ENCODE data around the gene KPTN.

The KPTN gene

GRCh38 chr19:47511128-47511517, 27.1 kb upstream of the KPTN start:
- Histone ChIP-seq H3K9ac (ENCODE audit: low read length) (no peak overlapping the region), H4K20me1 (ENCODE audit: insufficient read depth, low read length) (peaks cover 17% of the 10 kb centered on the region; the same call in 1 of the 2 replicates), H3K27me3 (replicated peaks; ENCODE audit: insufficient read depth, low read length) (no peaks in the 10 kb centered on the region), H3K4me2 (ENCODE audit: low read depth, low read length) (no peak overlapping the region), H3K4me1 (ENCODE audit: low read length) (peaks cover 7% of the 10 kb centered on the region; the same call in 1 of the 2 replicates), H3K4me3 (ENCODE audit: low read length) (no peak overlapping the region), H3K9me2 (replicated peaks; ENCODE audit: insufficient read depth, low read length) (no peaks in the 10 kb centered on the region), H3K9me3 (replicated peaks; ENCODE audit: insufficient read depth, low read length) (no peaks in the 10 kb centered on the region), H3K79me2 (ENCODE audit: low read length) (peaks cover 85% of the 10 kb centered on the region), H3K27ac (ENCODE audit: low read length) (no peak overlapping the region), H3F3A (ENCODE audit: insufficient read depth, low read length) (0 out of 2 replicates have a peak, but pooled peaks cover 4% of the 10 kb centered on the region), H3K36me3 (replicated peaks; ENCODE audit: insufficient read depth, low read length) (no peaks in the 10 kb centered on the region), H2AFZ (ENCODE audit: low read length) (no peak overlapping the region)
- TF ChIP-seq, protein P1, sequence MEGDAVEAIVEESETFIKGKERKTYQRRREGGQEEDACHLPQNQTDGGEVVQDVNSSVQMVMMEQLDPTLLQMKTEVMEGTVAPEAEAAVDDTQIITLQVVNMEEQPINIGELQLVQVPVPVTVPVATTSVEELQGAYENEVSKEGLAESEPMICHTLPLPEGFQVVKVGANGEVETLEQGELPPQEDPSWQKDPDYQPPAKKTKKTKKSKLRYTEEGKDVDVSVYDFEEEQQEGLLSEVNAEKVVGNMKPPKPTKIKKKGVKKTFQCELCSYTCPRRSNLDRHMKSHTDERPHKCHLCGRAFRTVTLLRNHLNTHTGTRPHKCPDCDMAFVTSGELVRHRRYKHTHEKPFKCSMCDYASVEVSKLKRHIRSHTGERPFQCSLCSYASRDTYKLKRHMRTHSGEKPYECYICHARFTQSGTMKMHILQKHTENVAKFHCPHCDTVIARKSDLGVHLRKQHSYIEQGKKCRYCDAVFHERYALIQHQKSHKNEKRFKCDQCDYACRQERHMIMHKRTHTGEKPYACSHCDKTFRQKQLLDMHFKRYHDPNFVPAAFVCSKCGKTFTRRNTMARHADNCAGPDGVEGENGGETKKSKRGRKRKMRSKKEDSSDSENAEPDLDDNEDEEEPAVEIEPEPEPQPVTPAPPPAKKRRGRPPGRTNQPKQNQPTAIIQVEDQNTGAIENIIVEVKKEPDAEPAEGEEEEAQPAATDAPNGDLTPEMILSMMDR (IDR thresholded peaks at IDR 0.05; ENCODE audit: low read length) = no peak
- TF ChIP-seq EZH2 (optimal IDR thresholded peaks at IDR 0.05; ENCODE audit: low read depth, low read length) (no peak), EZH2phosphoT487 (IDR thresholded peaks at IDR 0.05; ENCODE audit: low read length) (no peak)
- DNase-seq = no peak

GRCh38 chr19:47510516-47511127, 26.6 kb upstream of the KPTN start:
- H3K9me2 ChIP-seq (replicated peaks; ENCODE audit: insufficient read depth, low read length) = no peaks in the 10 kb centered on the region
- no peaks in the 10 kb centered on the region for H3K27me3 ChIP-seq (replicated peaks; ENCODE audit: insufficient read depth, low read length)
- H3K79me2 ChIP-seq (ENCODE audit: low read length) = peaks cover 87% of the 10 kb centered on the region
- peaks cover 7% of the 10 kb centered on the region; the same call in 1 of the 2 replicates for H3K4me1 ChIP-seq (ENCODE audit: low read length)
- DNase-seq = no peak
- H3F3A ChIP-seq (ENCODE audit: insufficient read depth, low read length) = 0 out of 2 replicates have a peak, but pooled peaks cover 1% of the 10 kb centered on the region
- no peak overlapping the region for H3K27ac ChIP-seq (ENCODE audit: low read length)
- no peak overlapping the region for H3K4me2 ChIP-seq (ENCODE audit: low read depth, low read length)
- H3K4me3 ChIP-seq (ENCODE audit: low read length) = no peak overlapping the region
- no peaks in the 10 kb centered on the region for H3K9me3 ChIP-seq (replicated peaks; ENCODE audit: insufficient read depth, low read length)
- no peak overlapping the region for H3K9ac ChIP-seq (ENCODE audit: low read length)
- H3K36me3 ChIP-seq (replicated peaks; ENCODE audit: insufficient read depth, low read length) = no peaks in the 10 kb centered on the region
- no peak for TF ChIP-seq EZH2phosphoT487 (IDR thresholded peaks at IDR 0.05; ENCODE audit: low read length)
- TF ChIP-seq, protein P1 (IDR thresholded peaks at IDR 0.05; ENCODE audit: low read length) = no peak
- no peak for TF ChIP-seq EZH2 (optimal IDR thresholded peaks at IDR 0.05; ENCODE audit: low read depth, low read length)
- H4K20me1 ChIP-seq (ENCODE audit: insufficient read depth, low read length) = peaks cover 17% of the 10 kb centered on the region; the same call in 1 of the 2 replicates
- no peak overlapping the region for H2AFZ ChIP-seq (ENCODE audit: low read length)

GRCh38 chr19:47509973-47510372, 26.0 kb upstream of the KPTN start:
- H3K4me3 ChIP-seq (ENCODE audit: low read length) = no peak overlapping the region
- DNase-seq = no peak
- peaks cover 17% of the 10 kb centered on the region; the same call in 1 of the 2 replicates for H4K20me1 ChIP-seq (ENCODE audit: insufficient read depth, low read length)
- no peaks in the 10 kb centered on the region for H3K9me2 ChIP-seq (replicated peaks; ENCODE audit: insufficient read depth, low read length)
- H3K36me3 ChIP-seq (replicated peaks; ENCODE audit: insufficient read depth, low read length) = no peaks in the 10 kb centered on the region
- TF ChIP-seq, protein P1 (IDR thresholded peaks at IDR 0.05; ENCODE audit: low read length) = no peak
- TF ChIP-seq EZH2 (optimal IDR thresholded peaks at IDR 0.05; ENCODE audit: low read depth, low read length) (no peak), EZH2phosphoT487 (IDR thresholded peaks at IDR 0.05; ENCODE audit: low read length) (no peak)
- H3K9me3 ChIP-seq (replicated peaks; ENCODE audit: insufficient read depth, low read length) = no peaks in the 10 kb centered on the region
- H2AFZ ChIP-seq (ENCODE audit: low read length) = no peak overlapping the region
- no peaks in the 10 kb centered on the region for H3F3A ChIP-seq (ENCODE audit: insufficient read depth, low read length)
- H3K27ac ChIP-seq (ENCODE audit: low read length) = no peak overlapping the region
- H3K9ac ChIP-seq (ENCODE audit: low read length) = no peak overlapping the region
- no peaks in the 10 kb centered on the region for H3K27me3 ChIP-seq (replicated peaks; ENCODE audit: insufficient read depth, low read length)
- peaks cover 7% of the 10 kb centered on the region; the same call in 1 of the 2 replicates for H3K4me1 ChIP-seq (ENCODE audit: low read length)
- no peak overlapping the region for H3K4me2 ChIP-seq (ENCODE audit: low read depth, low read length)
- peaks cover 94% of the 10 kb centered on the region for H3K79me2 ChIP-seq (ENCODE audit: low read length)

Data from MM.1S (cell line).